Karpas-422 (cell line): ENCODE measurements around the gene SLC10A7. TPM values are rescaled to one million over a fixed set of nuclear protein-coding genes. Genes with fewer than 3 reads are reported as not detected.

Experiments
- DNase-seq: peaks from one replicate; pipeline ENCODE4 v3.0.0-alpha.2; 2015
- H2AFZ ChIP-seq: fragments of 200-600 bp; sonication (generic); 2 replicates; pipeline ENCODE4 v1.6.1; 2014; ENCODE audit warnings: antibody characterized with exemption, low read length, mixed read lengths
- H3K27ac ChIP-seq: fragments of 200-600 bp; sonication (generic); 2 replicates; pipeline ENCODE4 v1.5.1; 2014; ENCODE audit warnings: mild to moderate bottlenecking, low read length, moderate library complexity
- H3K27me3 ChIP-seq: fragments of 200-600 bp; sonication (generic); 2 replicates; pipeline ENCODE4 v1.6.1; 2014; ENCODE audit warnings: low read length, mixed read lengths
- H3K36me3 ChIP-seq: fragments of 200-600 bp; sonication (generic); 2 replicates; pipeline ENCODE4 v1.6.1; 2014; ENCODE audit warnings: low read length, mixed read lengths; ENCODE audit not compliant: insufficient read depth
- H3K4me1 ChIP-seq: fragments of 200-600 bp; sonication (generic); 2 replicates; pipeline ENCODE4 v1.6.1; 2014; ENCODE audit warnings: mild to moderate bottlenecking, low read length, mixed read lengths
- H3K4me2 ChIP-seq: fragments of 200-600 bp; sonication (generic); 2 replicates; pipeline ENCODE4 v1.6.1; 2014; ENCODE audit warnings: low read length, low read depth, mild to moderate bottlenecking; ENCODE audit not compliant: poor library complexity, severe bottlenecking
- H3K4me3 ChIP-seq: fragments of 200-600 bp; sonication (generic); 2 replicates; pipeline ENCODE4 v1.5.1; 2014; ENCODE audit warnings: mild to moderate bottlenecking, antibody characterized with exemption, low read length, mixed read lengths
- H3K79me2 ChIP-seq: fragments of 200-600 bp; sonication (generic); 2 replicates; pipeline ENCODE4 v1.6.1; 2014; ENCODE audit warnings: mild to moderate bottlenecking, low read length, mixed read lengths
- H3K9ac ChIP-seq: fragments of 200-600 bp; sonication (generic); 2 replicates; pipeline ENCODE4 v1.6.0; 2014; ENCODE audit warnings: low read length
- H3K9me2 ChIP-seq: fragments of 200-600 bp; sonication (generic), shearing (Covaris generic); replicated peaks from 2 replicates; pipeline ENCODE4 v1.6.0; 2014; ENCODE audit warnings: mild to moderate bottlenecking, low read length, moderate library complexity; ENCODE audit not compliant: insufficient read depth
- H3K9me3 ChIP-seq: fragments of 300-700, 200-600 bp; sonication (generic); 2 replicates; pipeline ENCODE4 v1.6.1; 2014; ENCODE audit warnings: low read length, mixed read lengths
- H4K20me1 ChIP-seq: fragments of 200-600 bp; sonication (generic); 2 replicates; pipeline ENCODE4 v1.6.1; 2014; ENCODE audit warnings: mild to moderate bottlenecking, antibody characterized with exemption, low read length, low read depth; ENCODE audit not compliant: insufficient read depth
- total RNA-seq: library from RNA; depleted of rRNA; stranded (reverse); fragments of >200 nt; shearing (Covaris generic); gene quantifications from 2 replicates; pipeline ENCODE4 v1.2.3, GENCODE V29; 2014; ENCODE audit warnings: low replicate concordance

SLC10A7 gene
- total RNA-seq, 1 experiment from 2014 or later = 26.6 TPM

GRCh38 chr4:146256328-146256727 lies 265.4 kb downstream of the SLC10A7 start:
- no peaks in the 10 kb centered on the region for H4K20me1 ChIP-seq
- H3K27me3 ChIP-seq = no peaks in the 10 kb centered on the region
- H3K9me3 ChIP-seq = no peaks in the 10 kb centered on the region
- H3K4me3 ChIP-seq = no peak overlapping the region
- H3K79me2 ChIP-seq = no peaks in the 10 kb centered on the region
- H3K36me3 ChIP-seq = no peaks in the 10 kb centered on the region
- no peak overlapping the region for H2AFZ ChIP-seq
- H3K4me1 ChIP-seq = peaks cover 9% of the 10 kb centered on the region
- no peak overlapping the region for H3K9ac ChIP-seq
- no peaks in the 10 kb centered on the region for H3K9me2 ChIP-seq
- DNase-seq = no peak
- no peak overlapping the region for H3K4me2 ChIP-seq
- H3K27ac ChIP-seq = no peak overlapping the region

DNA sequence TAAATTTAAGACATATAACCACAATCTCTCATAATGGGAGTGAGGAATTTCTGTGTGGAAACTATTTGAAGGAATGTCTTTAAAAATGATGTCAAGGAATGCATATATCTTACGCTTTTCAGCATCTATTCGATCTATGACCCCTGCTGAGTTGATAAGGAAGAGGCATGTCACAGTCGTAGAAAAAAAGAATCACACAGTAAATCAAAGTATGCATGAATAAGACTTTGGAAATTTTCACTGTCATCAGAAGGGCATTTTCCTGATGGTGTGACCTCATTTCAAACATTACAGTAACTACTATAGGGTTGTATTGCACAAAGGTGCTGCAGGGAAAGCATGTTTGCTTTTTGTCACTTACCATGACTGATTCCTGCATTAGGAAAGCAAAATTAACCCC lies 265.9 kb downstream of the SLC10A7 start:
- H3K4me3 ChIP-seq = no peak overlapping the region
- H3K9me3 ChIP-seq = no peaks in the 10 kb centered on the region
- no peak overlapping the region for H3K27ac ChIP-seq
- DNase-seq = no peak
- no peak overlapping the region for H3K9ac ChIP-seq
- no peaks in the 10 kb centered on the region for H3K9me2 ChIP-seq
- no peaks in the 10 kb centered on the region for H3K79me2 ChIP-seq
- H4K20me1 ChIP-seq = no peaks in the 10 kb centered on the region
- no peak overlapping the region for H3K4me2 ChIP-seq
- H3K27me3 ChIP-seq = no peaks in the 10 kb centered on the region
- H2AFZ ChIP-seq = no peak overlapping the region
- no peaks in the 10 kb centered on the region for H3K36me3 ChIP-seq
- H3K4me1 ChIP-seq = peaks cover 9% of the 10 kb centered on the region

DNA sequence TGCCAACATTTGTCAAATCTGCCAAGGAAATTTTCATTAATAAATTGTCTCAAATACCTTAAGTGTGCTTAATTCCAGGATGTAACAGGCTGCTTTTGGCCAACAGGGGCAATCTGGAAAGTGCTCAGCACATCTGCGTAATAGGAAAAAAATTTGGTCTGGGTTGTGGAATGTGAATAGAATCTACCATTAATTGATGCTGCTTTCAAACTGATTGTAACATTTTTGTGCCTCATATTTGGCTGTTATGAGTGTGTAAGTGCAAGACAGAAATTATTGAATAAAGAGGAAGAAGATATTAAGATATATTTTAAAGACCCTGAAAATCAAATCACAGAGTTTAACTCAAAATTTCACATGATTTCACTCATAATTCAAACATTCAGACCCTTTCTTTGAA lies 266.3 kb downstream of the SLC10A7 start:
- no peak for DNase-seq
- Histone ChIP-seq H3K27me3 (no peaks in the 10 kb centered on the region), H3K79me2 (no peaks in the 10 kb centered on the region), H3K4me1 (peaks cover 9% of the 10 kb centered on the region), H4K20me1 (no peaks in the 10 kb centered on the region), H2AFZ (no peak overlapping the region), H3K4me2 (no peak overlapping the region), H3K9me2 (no peaks in the 10 kb centered on the region), H3K4me3 (no peak overlapping the region), H3K9ac (no peak overlapping the region), H3K9me3 (no peaks in the 10 kb centered on the region), H3K27ac (no peak overlapping the region), H3K36me3 (no peaks in the 10 kb centered on the region)

GRCh38 chr4:146252969-146253611 lies 268.6 kb downstream of the SLC10A7 start:
- no peak overlapping the region for H3K9ac ChIP-seq
- no peak overlapping the region for H3K27ac ChIP-seq
- DNase-seq = no peak
- no peaks in the 10 kb centered on the region for H4K20me1 ChIP-seq
- H2AFZ ChIP-seq = no peak overlapping the region
- H3K4me1 ChIP-seq = peaks cover 9% of the 10 kb centered on the region
- no peaks in the 10 kb centered on the region for H3K9me3 ChIP-seq
- H3K36me3 ChIP-seq = no peaks in the 10 kb centered on the region
- H3K79me2 ChIP-seq = no peaks in the 10 kb centered on the region
- no peak overlapping the region for H3K4me3 ChIP-seq
- H3K9me2 ChIP-seq = no peaks in the 10 kb centered on the region
- no peaks in the 10 kb centered on the region for H3K27me3 ChIP-seq
- H3K4me2 ChIP-seq = no peak overlapping the region

GRCh38 chr4:146247356-146247755 lies 274.4 kb downstream of the SLC10A7 start:
- Histone ChIP-seq H3K27me3 (no peaks in the 10 kb centered on the region), H3K9ac (no peak overlapping the region), H3K9me2 (no peaks in the 10 kb centered on the region), H3K79me2 (no peaks in the 10 kb centered on the region), H3K4me1 (no peaks in the 10 kb centered on the region), H3K36me3 (no peaks in the 10 kb centered on the region), H4K20me1 (no peaks in the 10 kb centered on the region), H3K9me3 (no peaks in the 10 kb centered on the region), H2AFZ (no peak overlapping the region), H3K4me3 (no peak overlapping the region), H3K4me2 (no peak overlapping the region), H3K27ac (no peak overlapping the region)
- no peak for DNase-seq

- Histone ChIP-seq H3K9me2 (no peaks in the 10 kb centered on the region), H3K4me2 (no peak overlapping the region), H4K20me1 (no peaks in the 10 kb centered on the region), H3K27ac (no peak overlapping the region), H3K79me2 (no peaks in the 10 kb centered on the region), H3K4me3 (no peak overlapping the region), H3K27me3 (no peaks in the 10 kb centered on the region), H3K9ac (no peak overlapping the region), H3K36me3 (no peaks in the 10 kb centered on the region), H3K4me1 (peaks cover 5% of the 10 kb centered on the region; the same call in 1 of the 2 replicates), H3K9me3 (no peaks in the 10 kb centered on the region), H2AFZ (no peak overlapping the region)
- no peak for DNase-seq
These were observed 275.4 kb downstream of the SLC10A7 start for GRCh38 chr4:146246381-146246780.

GRCh38 chr4:146245850-146246249 lies 275.9 kb downstream of the SLC10A7 start:
- Histone ChIP-seq H3K9me2 (no peaks in the 10 kb centered on the region), H3K36me3 (no peaks in the 10 kb centered on the region), H3K27ac (no peak overlapping the region), H3K9ac (no peak overlapping the region), H3K4me1 (peaks cover 6% of the 10 kb centered on the region; the same call in 1 of the 2 replicates), H3K4me3 (no peak overlapping the region), H3K27me3 (no peaks in the 10 kb centered on the region), H4K20me1 (no peaks in the 10 kb centered on the region), H3K79me2 (no peaks in the 10 kb centered on the region), H2AFZ (no peak overlapping the region), H3K4me2 (no peak overlapping the region), H3K9me3 (no peaks in the 10 kb centered on the region)
- DNase-seq = no peak

DNA sequence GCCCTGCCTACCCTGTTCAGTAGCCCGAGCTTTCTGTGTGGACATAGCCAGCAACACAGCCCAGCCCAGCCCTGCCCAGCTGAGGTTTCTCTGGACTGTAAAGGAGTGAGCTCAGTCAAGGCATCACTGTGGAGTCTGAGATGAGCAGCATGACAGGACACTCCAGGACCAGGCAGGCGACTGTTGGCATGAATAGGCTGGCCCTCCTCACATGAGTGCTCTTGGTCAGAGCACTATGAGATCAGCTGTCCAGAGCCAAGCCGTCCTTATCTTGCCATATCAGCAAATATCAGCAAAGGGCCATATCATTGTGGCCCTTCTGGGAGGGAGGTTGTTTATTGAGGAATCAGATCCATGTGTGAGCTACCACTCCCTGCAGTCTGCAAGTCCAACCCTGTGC lies 276.5 kb downstream of the SLC10A7 start:
- no peaks in the 10 kb centered on the region for H3K9me2 ChIP-seq
- H3K4me2 ChIP-seq = no peak overlapping the region
- no peaks in the 10 kb centered on the region for H3K27me3 ChIP-seq
- H3K9me3 ChIP-seq = no peaks in the 10 kb centered on the region
- no peak overlapping the region for H3K27ac ChIP-seq
- H3K36me3 ChIP-seq = no peaks in the 10 kb centered on the region
- H3K9ac ChIP-seq = no peak overlapping the region
- H3K4me3 ChIP-seq = no peak overlapping the region
- DNase-seq = no peak
- no peaks in the 10 kb centered on the region for H4K20me1 ChIP-seq
- H3K4me1 ChIP-seq = peaks cover 6% of the 10 kb centered on the region; the same call in 1 of the 2 replicates
- H2AFZ ChIP-seq = no peak overlapping the region
- no peaks in the 10 kb centered on the region for H3K79me2 ChIP-seq
